ENCODE measurements around the gene IGSF22. TPM values are rescaled to one million over a fixed set of nuclear protein-coding genes. Genes with fewer than 3 reads are reported as not detected.
"Not testable (repeated sequence)": the region's sequence is repeated elsewhere in the genome, so short reads cannot be mapped to it uniquely, and the experiment has no call there.

The IGSF22 gene
- total RNA-seq, 4 donors from 2014 or later = 0.13 to 0.24 TPM; not detected in 2

DNA sequence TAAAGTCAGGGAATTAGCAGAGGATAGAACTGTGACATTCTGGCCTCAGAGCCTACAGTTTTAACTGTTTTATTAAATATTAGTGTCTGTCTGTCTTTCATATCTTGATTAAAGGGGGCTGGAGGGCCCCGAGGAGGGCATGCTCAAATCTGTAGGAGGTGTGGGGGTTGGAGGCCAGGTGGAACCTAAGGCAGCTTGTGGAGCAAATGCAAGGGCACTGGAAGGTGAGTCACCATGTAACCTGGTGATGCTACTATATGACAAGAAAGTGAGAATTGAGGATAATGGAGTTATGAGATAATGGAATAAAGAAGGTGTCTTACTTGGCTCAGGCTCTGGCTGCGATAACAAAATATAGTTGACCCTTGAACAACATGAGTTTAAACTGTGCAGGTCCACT, 54.7 kb downstream of the IGSF22 start:
- ATAC-seq (ENCODE audit: low FRiP score) (no peak), DNase-seq (ENCODE audit: low spot score) (no peak)
- TF ChIP-seq, protein P1, sequence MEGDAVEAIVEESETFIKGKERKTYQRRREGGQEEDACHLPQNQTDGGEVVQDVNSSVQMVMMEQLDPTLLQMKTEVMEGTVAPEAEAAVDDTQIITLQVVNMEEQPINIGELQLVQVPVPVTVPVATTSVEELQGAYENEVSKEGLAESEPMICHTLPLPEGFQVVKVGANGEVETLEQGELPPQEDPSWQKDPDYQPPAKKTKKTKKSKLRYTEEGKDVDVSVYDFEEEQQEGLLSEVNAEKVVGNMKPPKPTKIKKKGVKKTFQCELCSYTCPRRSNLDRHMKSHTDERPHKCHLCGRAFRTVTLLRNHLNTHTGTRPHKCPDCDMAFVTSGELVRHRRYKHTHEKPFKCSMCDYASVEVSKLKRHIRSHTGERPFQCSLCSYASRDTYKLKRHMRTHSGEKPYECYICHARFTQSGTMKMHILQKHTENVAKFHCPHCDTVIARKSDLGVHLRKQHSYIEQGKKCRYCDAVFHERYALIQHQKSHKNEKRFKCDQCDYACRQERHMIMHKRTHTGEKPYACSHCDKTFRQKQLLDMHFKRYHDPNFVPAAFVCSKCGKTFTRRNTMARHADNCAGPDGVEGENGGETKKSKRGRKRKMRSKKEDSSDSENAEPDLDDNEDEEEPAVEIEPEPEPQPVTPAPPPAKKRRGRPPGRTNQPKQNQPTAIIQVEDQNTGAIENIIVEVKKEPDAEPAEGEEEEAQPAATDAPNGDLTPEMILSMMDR (IDR thresholded peaks at IDR 0.05) = no peak

DNA sequence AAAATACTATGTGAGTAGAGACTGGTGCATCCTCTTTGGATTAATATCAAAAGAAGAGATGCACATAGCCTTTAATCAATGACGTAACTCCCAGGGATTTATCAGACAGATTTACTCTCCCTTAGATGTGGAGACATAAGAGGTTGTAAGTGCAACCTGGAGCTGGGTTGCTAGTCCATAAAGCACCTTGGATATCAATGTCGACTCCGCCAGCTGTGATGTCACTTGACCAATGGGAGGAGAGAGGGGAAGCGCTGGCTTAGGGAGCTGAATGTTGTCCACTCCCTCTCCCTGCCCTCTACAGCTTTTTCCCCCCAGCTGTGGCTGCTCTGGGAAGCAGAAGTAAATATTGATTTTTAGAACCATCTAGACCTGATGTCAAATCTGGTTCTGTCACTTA, 56.3 kb downstream of the IGSF22 start:
- ATAC-seq (ENCODE audit: low FRiP score) (no peak), DNase-seq (ENCODE audit: low spot score) (no peak)
- TF ChIP-seq, protein P1 (IDR thresholded peaks at IDR 0.05) = no peak

DNA sequence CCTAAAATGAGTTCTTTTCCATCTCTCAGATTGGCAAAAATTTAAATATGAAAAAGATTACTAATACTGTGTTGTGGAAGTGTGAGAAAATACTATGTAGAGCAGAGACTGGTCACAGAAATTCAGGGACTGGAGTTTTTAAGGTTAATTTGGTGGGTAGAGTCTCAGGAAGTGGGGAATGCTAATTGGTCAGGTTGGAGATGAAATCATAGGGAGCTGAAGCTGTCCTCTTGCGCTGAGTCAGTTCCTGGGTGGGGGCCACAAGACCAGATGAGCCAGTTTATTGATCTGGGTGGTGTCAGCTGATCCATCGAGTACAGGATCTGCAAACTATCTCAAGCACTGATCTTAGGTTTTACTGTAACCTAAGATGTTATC, 56.8 kb downstream of the IGSF22 start:
- TF ChIP-seq, protein P1 (IDR thresholded peaks at IDR 0.05) = no peak
- DNase-seq (ENCODE audit: low spot score) = no peak
- ATAC-seq (ENCODE audit: low FRiP score) = no peak

DNA sequence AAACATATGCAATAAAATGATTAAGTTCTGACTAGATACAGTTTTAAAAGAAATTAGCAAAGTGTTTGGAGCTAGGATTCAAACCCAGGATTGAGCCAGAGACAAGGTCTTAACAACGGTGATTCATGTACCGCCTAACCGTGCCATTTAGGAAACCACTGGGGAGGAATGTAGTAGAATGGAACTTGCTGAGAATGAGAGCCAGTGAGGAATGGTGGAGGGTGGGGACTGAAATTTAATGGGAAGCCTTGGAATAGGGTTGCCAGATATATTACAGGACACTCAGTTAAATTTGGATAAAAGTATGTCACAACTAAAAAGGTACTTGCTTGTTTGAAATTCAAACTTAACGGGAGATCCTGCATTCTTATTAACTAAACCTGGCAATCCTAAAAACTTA, 57.9 kb downstream of the IGSF22 start:
- ATAC-seq (ENCODE audit: low FRiP score) (no peak), DNase-seq (ENCODE audit: low spot score) (no peak)
- TF ChIP-seq, protein P1 (IDR thresholded peaks at IDR 0.05) = no peak

DNA sequence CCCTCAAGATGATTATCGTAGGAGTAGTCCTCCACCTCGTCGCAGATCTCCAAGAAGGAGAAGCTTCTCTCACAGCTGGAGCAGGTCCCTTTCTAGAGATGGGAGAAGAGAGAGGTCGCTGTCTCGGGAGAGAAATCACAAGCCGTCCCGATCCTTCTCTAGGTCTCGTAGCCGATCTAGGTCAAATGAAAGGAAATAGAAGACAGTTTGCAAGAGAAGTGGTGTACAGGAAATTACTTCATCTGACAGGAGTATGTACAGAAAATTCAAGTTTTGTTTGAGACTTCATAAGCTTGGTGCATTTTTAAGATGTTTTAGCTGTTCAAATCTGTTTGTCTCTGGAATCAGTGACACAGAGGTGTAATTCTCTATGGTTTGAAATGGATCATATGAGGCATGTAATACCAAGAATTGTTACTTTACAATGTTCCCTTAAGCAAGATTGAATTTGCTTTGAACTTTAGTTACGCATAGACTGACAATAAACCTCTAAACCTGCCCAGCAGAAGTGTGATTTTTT, 60.6 kb downstream of the IGSF22 start:
- not testable (repeated sequence) for ATAC-seq (ENCODE audit: low FRiP score)

DNA sequence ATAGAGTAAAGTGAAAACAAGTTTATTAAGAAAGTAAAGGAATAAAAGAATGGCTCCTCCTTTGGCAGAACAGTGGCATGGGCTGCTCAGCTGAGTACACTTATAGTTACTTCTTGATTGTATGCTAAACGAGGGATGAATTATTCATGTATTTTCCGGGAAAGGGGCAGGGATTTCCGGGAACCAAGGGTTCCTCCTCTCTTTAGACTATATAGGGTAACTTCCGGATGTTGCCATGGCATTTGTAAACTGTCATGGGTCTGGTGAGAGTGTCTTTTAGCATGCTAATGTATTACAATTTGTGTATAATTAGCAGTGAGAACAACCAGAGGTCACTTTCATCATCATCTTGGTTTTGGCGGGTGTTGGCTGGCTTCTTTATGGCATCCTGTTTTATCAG, 68.3 kb downstream of the IGSF22 start:
- TF ChIP-seq, protein P1 (IDR thresholded peaks at IDR 0.05) = no peak
- ATAC-seq (ENCODE audit: low FRiP score) (no peak), DNase-seq (ENCODE audit: low spot score) (no peak)

More for the DNA sequence above, 60.6 kb downstream of the IGSF22 start:
- not testable (repeated sequence) for DNase-seq (ENCODE audit: low spot score)

Other genes with a start within 250 kb of the IGSF22 start
- 100 to 1,000 TPM in 2 of 4 donors, 10 to 100 TPM in 2; 56.6 to 112 (median 96.7) TPM for gene TSG101, start 199.2 kb downstream of the IGSF22 start, total RNA-seq
- 10 to 100 TPM; 23.1 to 46.5 (median 31.2) TPM for gene UEVLD, start 137.5 kb downstream of the IGSF22 start, total RNA-seq
- 1 to 10 TPM in 1 of 4 donors, under 1 TPM in 1, not detected in 2; 0.36 to 1.8 TPM for gene MISFA, start 126.4 kb downstream of the IGSF22 start, total RNA-seq
- gene SPTY2D1, start 91.8 kb downstream of the IGSF22 start, total RNA-seq = 10 to 100 TPM; 15.9 to 40.7 (median 28.0) TPM
- gene TMEM86A, start 27.4 kb downstream of the IGSF22 start, total RNA-seq = 1 to 10 TPM; 3.4 to 8.3 (median 5.8) TPM
- gene PTPN5, start 65.6 kb upstream of the IGSF22 start, total RNA-seq = 1 to 10 TPM in 3 of 4 donors, under 1 TPM in 1; 0.28 to 4.7 (median 1.5) TPM
- not detected for gene MRGPRX1, start 213.2 kb upstream of the IGSF22 start, total RNA-seq